ENCODE measurements around the gene DNAJB13. TPM values are rescaled to one million over a fixed set of nuclear protein-coding genes. Genes with fewer than 3 reads are reported as not detected.

The DNAJB13 gene
- total and polyA plus RNA-seq, 10 of the 15 experiments (the other 5 are each of a cell fraction or from before 2014, with no cell fraction given), result 0.07 to 0.76 (median 0.15) TPM; not detected in 7

- H4K20me1 ChIP-seq (ENCODE audit: control insufficient read depth, insufficient read depth), result no peaks in the 10 kb centered on the region
- no peak within 1 kb of the TSS for H2AFZ ChIP-seq (ENCODE audit: control insufficient read depth, low read depth, low read length)
- ChIA-PET SMC1A (ENCODE audit: uncharacterized antibody, unreplicated experiment) (interaction anchor here (0.9 kb wide), 1 partner anchor 45 kb away, joined by 3 read pairs; no protein-coding TSS in a partner anchor), POLR2A (interaction anchor here (0.5 to 0.7 kb wide), 2 partner anchors 10 to 46 kb away, joined by 3 to 4 read pairs; no protein-coding TSS in a partner anchor), RAD21 (ENCODE audit: unreplicated experiment) (interaction anchor here (0.6 to 1.5 kb wide), 3 partner anchors 12 to 318 kb away, joined by 3 to 6 read pairs (median 5); no protein-coding TSS in a partner anchor), CTCF (interaction anchor here (0.6 to 1.9 kb wide), 6 partner anchors 11 to 462 kb away, joined by 3 to 5 read pairs (median 4); no protein-coding TSS in a partner anchor)
- BruUV-seq (replicated peaks), result no TSS peak
- H3K9ac ChIP-seq (ENCODE audit: control insufficient read depth, insufficient read depth, low read length), result no peak within 1 kb of the TSS
- peaks cover 27% of the 10 kb centered on the region for H3K4me1 ChIP-seq (ENCODE audit: control insufficient read depth, insufficient read depth, low read length)
- H3K27ac ChIP-seq (ENCODE audit: control insufficient read depth, insufficient read depth), result no peak within 1 kb of the TSS
- ATAC-seq (no peak), DNase-seq (ENCODE audit: low read depth, low spot score) (no peak), FAIRE-seq (no peak)
- 63% methylated on average over 9 of the region's 9 CpGs for WGBS (ENCODE audit: insufficient coverage, insufficient replicate concordance, low lambda C conversion rate, missing lambda C conversion rate)
- H3K79me2 ChIP-seq (ENCODE audit: control insufficient read depth, insufficient read depth, low read length), result no peaks in the 10 kb centered on the region
- no peaks in the 10 kb centered on the region for H3K27me3 ChIP-seq (replicated peaks in 1 of 2; ENCODE audit: control insufficient read depth in 2 of 2, insufficient read depth in 2 of 2, low read length in 1 of 2)
- no peaks in the 10 kb centered on the region for H3K9me3 ChIP-seq (replicated peaks; ENCODE audit: control insufficient read depth, insufficient read depth, low read length)
- in situ Hi-C loops (cut with MboI), result no loop called here
- H3K4me2 ChIP-seq (ENCODE audit: control insufficient read depth, insufficient read depth), result no peak within 1 kb of the TSS
- H3K4me3 ChIP-seq, result no peak within 1 kb of the TSS
- peaks cover 0 to 1% of the 10 kb centered on the region in 2 experiments for H3K36me3 ChIP-seq (ENCODE audit: control insufficient read depth in 2 of 2, insufficient read depth in 2 of 2, low read length in 1 of 2)
- intact Hi-C loops (cut with micrococcal nuclease; ENCODE audit: unreplicated experiment), result no loop called here
- TF ChIP-seq NFYB (IDR thresholded peaks at IDR 0.05; ENCODE audit: insufficient read depth, low read depth, low read length) (no peak), PKNOX1 (IDR thresholded peaks at IDR 0.05) (0 out of 2 replicates have a peak, but pooled peaks have one; percentile 22), CREM (IDR thresholded peaks at IDR 0.05; ENCODE audit: low read depth) (no peak)
- TF ChIP-seq, protein P1, sequence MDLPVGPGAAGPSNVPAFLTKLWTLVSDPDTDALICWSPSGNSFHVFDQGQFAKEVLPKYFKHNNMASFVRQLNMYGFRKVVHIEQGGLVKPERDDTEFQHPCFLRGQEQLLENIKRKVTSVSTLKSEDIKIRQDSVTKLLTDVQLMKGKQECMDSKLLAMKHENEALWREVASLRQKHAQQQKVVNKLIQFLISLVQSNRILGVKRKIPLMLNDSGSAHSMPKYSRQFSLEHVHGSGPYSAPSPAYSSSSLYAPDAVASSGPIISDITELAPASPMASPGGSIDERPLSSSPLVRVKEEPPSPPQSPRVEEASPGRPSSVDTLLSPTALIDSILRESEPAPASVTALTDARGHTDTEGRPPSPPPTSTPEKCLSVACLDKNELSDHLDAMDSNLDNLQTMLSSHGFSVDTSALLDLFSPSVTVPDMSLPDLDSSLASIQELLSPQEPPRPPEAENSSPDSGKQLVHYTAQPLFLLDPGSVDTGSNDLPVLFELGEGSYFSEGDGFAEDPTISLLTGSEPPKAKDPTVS (IDR thresholded peaks at IDR 0.05; ENCODE audit: low read depth, low read length), result no peak
These were observed 57.8 kb downstream of the DNAJB13 start, which contains the start of gene UCP3 for GRCh38 chr11:74008373-74009229. Gene UCP3, minus strand, starts transcription at chr11:74009085. Its CDS starts 2,043 bp downstream, at chr11:74007042.

Data from GM12878 (cell line).